CD14-positive monocyte (primary cell): Measurements from ENCODE around the gene TMC3. TPM values are rescaled to one million over a fixed set of nuclear protein-coding genes. Genes with fewer than 3 reads are reported as not detected.
A peak's percentile ranks its signal among the peaks of the same experiment; 100 is the strongest.

Source experiments
- DNase-seq, 3 donors: peaks; one replicate each; pipeline ENCODE4 v3.0.0-alpha.2; 2011 to 2022
- H2AFZ ChIP-seq: 2 replicates; pipeline ENCODE4 v1.6.0; 2012; ENCODE audit warnings: mild to moderate bottlenecking, low read depth, low read length, inconsistent platforms; ENCODE audit not compliant: insufficient read depth, poor library complexity, severe bottlenecking
- H3K27ac ChIP-seq, 2 donors: 1 replicate in 1 of 2; 2 replicates in 1 of 2; pipeline ENCODE4 v1.5.1; 2012 to 2013; ENCODE audit warnings: low read length in 2 of 2, control low read depth in 1 of 2, inconsistent platforms in 1 of 2, low read depth in 1 of 2, mild to moderate bottlenecking in 1 of 2
- H3K27me3 ChIP-seq, 2 donors: one replicate each; pipeline versions ENCODE4 v1.6.0 to v1.6.1; 2011 to 2013; ENCODE audit warnings: low read length in 2 of 2; ENCODE audit not compliant: control insufficient read depth in 2 of 2, insufficient read depth in 2 of 2
- H3K36me3 ChIP-seq, 2 donors: replicated peaks in 1 of 2; 1 replicate in 1 of 2; 2 replicates in 1 of 2; pipeline versions ENCODE4 v1.5.1 to v1.6.1; 2012 to 2013; ENCODE audit warnings: low read length in 2 of 2, control low read depth in 1 of 2, inconsistent platforms in 1 of 2, mild to moderate bottlenecking in 1 of 2; ENCODE audit not compliant: insufficient read depth in 2 of 2, control insufficient read depth in 1 of 2
- H3K4me1 ChIP-seq, 2 donors: 1 replicate in 1 of 2; 2 replicates in 1 of 2; pipeline versions ENCODE4 v1.5.1 to v1.6.1; 2012 to 2013; ENCODE audit warnings: low read length in 2 of 2, control low read depth in 1 of 2, inconsistent platforms in 1 of 2, mild to moderate bottlenecking in 1 of 2, moderate library complexity in 1 of 2; ENCODE audit not compliant: insufficient read depth in 2 of 2, control insufficient read depth in 1 of 2
- H3K4me2 ChIP-seq: replicated peaks from 2 replicates; pipeline ENCODE3; 2012; ENCODE audit warnings: low read length, moderate library complexity, mild to moderate bottlenecking; ENCODE audit not compliant: poor library complexity, severe bottlenecking; ENCODE audit errors: extremely low read depth
- H3K4me3 ChIP-seq, 3 experiments: fragments of 200-600 bp in 1 of 3; sonication (generic) in 1 of 3; replicated peaks in 1 of 3; 1 replicate in 2 of 3; 2 replicates in 1 of 3; pipeline ENCODE4 v1.5.1; 2011 to 2013; ENCODE audit warnings: low read length in 3 of 3, mild to moderate bottlenecking in 3 of 3, control low read depth in 2 of 3, low read depth in 2 of 3, inconsistent platforms in 1 of 3, moderate library complexity in 1 of 3
- H3K79me2 ChIP-seq: 2 replicates; pipeline ENCODE4 v1.6.0; 2012; ENCODE audit warnings: mild to moderate bottlenecking, control low read depth, inconsistent platforms, low read length, moderate library complexity; ENCODE audit not compliant: insufficient read depth
- H3K9ac ChIP-seq: 2 replicates; pipeline ENCODE4 v1.6.0; 2017; ENCODE audit warnings: low read length, mild to moderate bottlenecking; ENCODE audit not compliant: insufficient read depth, poor library complexity, severe bottlenecking
- H3K9me3 ChIP-seq, 2 donors: replicated peaks in 1 of 2; 1 replicate in 1 of 2; 2 replicates in 1 of 2; pipeline versions ENCODE4 v1.5.1 to v1.6.1; 2012 to 2013; ENCODE audit warnings: low read length in 2 of 2, control low read depth in 1 of 2; ENCODE audit not compliant: control insufficient read depth in 1 of 2, insufficient read depth in 1 of 2
- H4K20me1 ChIP-seq: 2 replicates; pipeline ENCODE4 v1.6.0; 2012; ENCODE audit warnings: mild to moderate bottlenecking, low read length, control low read depth, moderate library complexity; ENCODE audit not compliant: insufficient read depth
- H3K27ac Mint-ChIP-seq, 7 donors: one replicate each; pipeline ENCODE4 v1.8.0; 2020; ENCODE audit warnings: mild to moderate bottlenecking in 7 of 7, mixed read lengths in 7 of 7, moderate library complexity in 6 of 7, inconsistent platforms in 2 of 7
- H3K27me3 Mint-ChIP-seq, 3 donors: one replicate each; pipeline ENCODE4 v1.8.0; 2021 to 2022; ENCODE audit warnings: low read depth in 3 of 3, mild to moderate bottlenecking in 3 of 3, mixed read lengths in 3 of 3, moderate library complexity in 3 of 3, inconsistent platforms in 1 of 3
- H3K36me3 Mint-ChIP-seq, 2 donors: one replicate each; pipeline ENCODE4 v1.8.0; 2020; ENCODE audit warnings: mixed read lengths in 2 of 2, inconsistent platforms in 1 of 2, mild to moderate bottlenecking in 1 of 2
- H3K4me1 Mint-ChIP-seq: one replicate; pipeline ENCODE4 v1.8.0; 2020; ENCODE audit warnings: mild to moderate bottlenecking, mixed read lengths
- H3K4me3 Mint-ChIP-seq, 2 donors: one replicate each; pipeline ENCODE4 v1.8.0; 2020; ENCODE audit warnings: mild to moderate bottlenecking in 2 of 2, mixed read lengths in 2 of 2, moderate library complexity in 1 of 2
- H3K9me3 Mint-ChIP-seq, 7 donors: one replicate each; pipeline ENCODE4 v1.8.0; 2020 to 2022; ENCODE audit warnings: mixed read lengths in 7 of 7, mild to moderate bottlenecking in 6 of 7, moderate library complexity in 6 of 7, inconsistent platforms in 2 of 7
- CTCF ChIP-seq: fragments of 200-600 bp; IDR thresholded peaks from one replicate; pipeline ENCODE4 v1.8.0; 2022; ENCODE audit warnings: antibody characterized with exemption, mild to moderate bottlenecking
- WGBS: methylation state at CpG from one replicate; pipeline ENCODE4 v1.1.5; 2013; ENCODE audit warnings: missing lambda C conversion rate; ENCODE audit not compliant: insufficient coverage; 5-methylcytosine and 5-hydroxymethylcytosine counted together
- intact Hi-C, 2 donors: fragments of 100-400 bp; cut with micrococcal nuclease; formaldehyde crosslinking; loops; one replicate each; pipeline versions ENCODE4 v1.15.0 to v1.15.1; 2023
- polyA plus RNA-seq, 3 donors: library from polyadenylated mRNA; depleted of rRNA in 1 of 3; unstranded in 2 of 3; stranded (reverse) in 1 of 3; fragments of 300-500 nt in 2 of 3; fragments of >200 nt in 1 of 3; fragmentation: Illumina TruSeq in 2 of 3; gene quantifications; 1 replicate in 2 of 3; 2 replicates in 1 of 3; pipeline ENCODE4 v1.2.3, GENCODE V29; 2012 to 2021

Gene TMC3
- polyA plus RNA-seq, 3 donors, result not detected

- Mint-ChIP-seq H3K27ac (no peak overlapping the region), H3K36me3 (no peaks in the 10 kb centered on the region), H3K27me3 (peaks cover 0 to 4% (median 2%) of the 10 kb centered on the region in 3 donors), H3K9me3 (peaks cover 5 to 10% (median 8%) of the 10 kb centered on the region in 7 donors), H3K4me1 (peaks cover 16% of the 10 kb centered on the region), H3K4me3 (no peak overlapping the region)
- H3K79me2 ChIP-seq, result no peaks in the 10 kb centered on the region
- intact Hi-C loops, result no loop called here
- TF ChIP-seq CTCF, result no peak
- H4K20me1 ChIP-seq, result no peaks in the 10 kb centered on the region
- H3K27me3 ChIP-seq, result no peaks in the 10 kb centered on the region
- H3K4me1 ChIP-seq, result peaks cover 5 to 7% of the 10 kb centered on the region in 2 donors
- H3K27ac ChIP-seq, result no peak overlapping the region
- 92% methylated on average over 2 of the region's 2 CpGs for WGBS
- no peak overlapping the region for H2AFZ ChIP-seq
- no peaks in the 10 kb centered on the region for H3K36me3 ChIP-seq
- no peak for DNase-seq
- H3K4me2 ChIP-seq, result no peak overlapping the region
- H3K4me3 ChIP-seq, result no peak overlapping the region
- H3K9me3 ChIP-seq, result peaks cover 0 to 4% of the 10 kb centered on the region in 2 donors
- no peak overlapping the region for H3K9ac ChIP-seq
These were observed 37.0 kb upstream of the TMC3 start for GRCh38 chr15:81411051-81411450.

GRCh38 chr15:81410318-81410753 is 36.3 kb upstream of the TMC3 start:
- no peak overlapping the region for H3K4me3 Mint-ChIP-seq
- no peak overlapping the region for H3K9ac ChIP-seq
- no peak overlapping the region for H3K27ac Mint-ChIP-seq
- intact Hi-C loops, result no loop called here
- H4K20me1 ChIP-seq, result no peaks in the 10 kb centered on the region
- H3K4me1 Mint-ChIP-seq, result peaks cover 16% of the 10 kb centered on the region
- H3K27me3 Mint-ChIP-seq, result peaks cover 0 to 4% (median 2%) of the 10 kb centered on the region in 3 donors
- WGBS, result 0% methylated on average over 4 of the region's 4 CpGs
- H3K4me1 ChIP-seq, result peaks cover 5 to 7% of the 10 kb centered on the region in 2 donors
- H2AFZ ChIP-seq, result no peak overlapping the region
- no peak overlapping the region for H3K4me3 ChIP-seq
- H3K4me2 ChIP-seq, result no peak overlapping the region
- peak; percentile 52 for TF ChIP-seq CTCF
- no peaks in the 10 kb centered on the region for H3K27me3 ChIP-seq
- no peaks in the 10 kb centered on the region for H3K36me3 Mint-ChIP-seq
- no peak overlapping the region for H3K27ac ChIP-seq
- H3K9me3 Mint-ChIP-seq, result peaks cover 5 to 10% (median 8%) of the 10 kb centered on the region in 7 donors
- no peaks in the 10 kb centered on the region for H3K36me3 ChIP-seq
- peaks cover 0 to 4% of the 10 kb centered on the region in 2 donors for H3K9me3 ChIP-seq
- peak; percentile 7 to 32 (median 9) for DNase-seq
- H3K79me2 ChIP-seq, result no peaks in the 10 kb centered on the region
